NCI-H146 (cell line): ENCODE measurements around the gene KLHL6.
"Not testable (repeated sequence)": the region's sequence is repeated elsewhere in the genome, so short reads cannot be mapped to it uniquely, and the experiment has no call there.

Experiments used
- DNase-seq: peaks from one replicate; lab custom pipeline; 2025; lab: John Stamatoyannopoulos, UW

The KLHL6 gene

DNA sequence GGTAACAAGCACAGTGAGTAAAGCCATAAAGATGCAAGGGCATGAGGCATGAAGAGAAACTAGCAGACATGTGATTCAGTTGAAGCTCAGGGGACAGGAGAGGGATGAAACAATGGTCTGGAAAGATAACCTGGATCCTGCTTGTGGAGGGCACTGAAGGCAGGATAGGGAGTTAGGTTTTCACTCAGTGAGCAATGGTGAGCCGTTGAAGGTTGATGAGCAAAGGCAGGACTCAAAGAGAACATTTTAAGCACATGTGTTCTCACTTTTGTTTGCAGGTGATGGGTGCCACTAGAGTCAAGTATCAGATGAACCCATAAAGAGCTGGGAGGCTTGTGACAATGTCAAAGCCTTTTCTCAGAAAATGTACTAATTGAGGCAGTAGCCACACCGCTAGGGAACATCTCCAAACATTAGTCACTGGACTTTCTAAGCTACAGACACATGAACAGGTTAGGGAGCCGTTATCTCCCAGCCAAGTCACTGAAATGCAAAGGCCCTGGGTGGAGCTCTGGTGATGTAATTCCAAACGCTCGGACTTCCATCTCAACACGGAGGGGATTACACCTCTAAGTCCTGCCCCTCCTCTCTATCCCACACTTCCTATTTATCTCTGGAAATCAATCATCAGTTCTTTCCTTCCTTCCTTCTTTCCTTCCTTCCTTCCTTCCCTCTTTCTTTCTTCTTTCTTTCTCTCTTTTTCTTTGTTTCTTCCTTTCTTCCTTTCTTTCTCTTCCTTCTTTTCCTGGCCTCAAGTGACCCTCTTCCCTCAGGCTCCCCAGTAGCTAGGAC, 22.7 kb downstream of the KLHL6 start:
- no peak for DNase-seq

DNA sequence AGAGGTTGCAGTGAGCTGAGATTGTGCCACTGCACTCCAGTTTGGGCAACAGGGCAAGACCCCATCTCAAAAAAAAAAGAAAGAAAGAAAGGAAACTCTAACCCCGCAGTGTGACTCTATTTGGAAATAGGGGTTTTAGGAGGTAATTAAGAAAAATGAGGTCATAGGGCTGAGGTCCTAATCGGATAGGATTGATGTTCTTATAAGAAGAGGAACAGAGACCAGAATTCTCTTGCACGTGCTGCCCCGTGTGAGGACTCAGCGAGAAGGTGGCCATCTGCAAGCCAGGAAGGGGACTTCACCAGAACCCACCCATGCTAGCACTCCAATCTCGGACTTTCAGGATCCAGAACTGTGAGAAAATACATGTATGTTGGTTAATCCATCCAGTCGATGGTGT, 25.8 kb downstream of the KLHL6 start:
- DNase-seq: no peak

GRCh38 chr3:183529185-183529584, 26.3 kb downstream of the KLHL6 start:
- DNase-seq: no peak

DNA sequence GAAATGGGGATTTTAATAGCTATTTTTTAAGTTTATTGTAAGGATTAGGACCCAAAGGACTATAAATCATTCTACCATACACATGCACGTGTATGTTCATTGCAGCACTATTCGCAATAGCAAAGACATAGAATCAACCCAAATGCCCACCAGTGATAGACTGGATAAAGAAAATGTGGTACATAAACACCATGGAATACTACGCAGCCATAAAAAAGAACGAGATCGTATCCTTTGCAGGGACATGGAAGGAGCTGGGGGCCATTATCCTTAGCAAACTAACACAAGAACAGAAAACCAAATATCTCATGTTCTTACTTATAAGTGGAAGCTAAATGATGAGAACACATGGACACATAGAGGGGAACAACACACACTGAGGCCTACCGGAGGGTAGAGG, 26.7 kb downstream of the KLHL6 start:
- DNase-seq: not testable (repeated sequence)

GRCh38 chr3:183527428-183528379, 27.8 kb downstream of the KLHL6 start:
- DNase-seq: no peak

DNA sequence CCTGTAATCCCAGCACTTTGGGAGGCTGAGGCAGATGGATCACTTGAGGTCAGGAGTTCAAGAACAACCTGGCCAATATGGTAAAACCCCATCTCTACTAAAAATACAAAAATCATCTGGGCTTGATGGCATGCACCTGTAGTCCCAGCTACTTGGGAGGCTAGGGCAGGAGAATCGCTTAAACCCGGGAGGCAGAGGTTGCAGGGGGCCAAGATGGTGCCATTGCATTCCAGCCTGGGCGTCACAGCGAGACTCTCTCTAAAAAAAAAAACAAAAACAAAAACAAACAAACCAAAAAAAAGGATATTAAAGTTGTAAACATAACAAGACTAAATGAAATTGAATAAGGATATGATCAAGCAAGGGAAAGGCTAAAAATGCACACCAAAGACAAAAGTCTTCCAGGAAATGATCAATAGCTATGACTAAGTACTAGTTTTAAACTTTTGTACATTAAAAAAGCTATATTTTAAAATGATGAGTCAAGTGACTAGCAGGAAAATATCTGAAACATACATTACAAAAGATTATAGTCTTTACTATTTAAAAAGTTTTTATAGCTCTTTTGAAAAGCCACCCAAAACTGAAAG, 28.6 kb downstream of the KLHL6 start:
- DNase-seq: no peak

DNA sequence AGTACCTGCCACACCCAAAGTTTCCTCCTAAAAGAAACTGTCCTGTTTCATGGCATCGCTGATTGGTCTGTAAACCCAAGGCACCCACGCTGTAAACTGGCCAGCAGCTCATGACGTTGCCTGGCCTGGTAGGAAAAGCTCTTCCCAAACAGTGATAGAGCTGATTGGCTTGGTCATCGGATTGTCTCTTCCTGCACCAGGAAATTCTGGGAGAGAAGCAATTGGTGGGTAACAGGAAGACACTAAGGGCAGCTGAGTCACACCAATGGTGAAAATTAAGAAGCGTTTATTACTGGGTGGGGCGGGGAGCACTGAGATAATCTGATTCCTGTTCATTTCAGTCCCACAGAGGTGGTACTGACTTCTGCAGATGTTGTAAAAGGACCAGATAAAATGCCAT, 31.0 kb downstream of the KLHL6 start:
- DNase-seq: no peak

DNA sequence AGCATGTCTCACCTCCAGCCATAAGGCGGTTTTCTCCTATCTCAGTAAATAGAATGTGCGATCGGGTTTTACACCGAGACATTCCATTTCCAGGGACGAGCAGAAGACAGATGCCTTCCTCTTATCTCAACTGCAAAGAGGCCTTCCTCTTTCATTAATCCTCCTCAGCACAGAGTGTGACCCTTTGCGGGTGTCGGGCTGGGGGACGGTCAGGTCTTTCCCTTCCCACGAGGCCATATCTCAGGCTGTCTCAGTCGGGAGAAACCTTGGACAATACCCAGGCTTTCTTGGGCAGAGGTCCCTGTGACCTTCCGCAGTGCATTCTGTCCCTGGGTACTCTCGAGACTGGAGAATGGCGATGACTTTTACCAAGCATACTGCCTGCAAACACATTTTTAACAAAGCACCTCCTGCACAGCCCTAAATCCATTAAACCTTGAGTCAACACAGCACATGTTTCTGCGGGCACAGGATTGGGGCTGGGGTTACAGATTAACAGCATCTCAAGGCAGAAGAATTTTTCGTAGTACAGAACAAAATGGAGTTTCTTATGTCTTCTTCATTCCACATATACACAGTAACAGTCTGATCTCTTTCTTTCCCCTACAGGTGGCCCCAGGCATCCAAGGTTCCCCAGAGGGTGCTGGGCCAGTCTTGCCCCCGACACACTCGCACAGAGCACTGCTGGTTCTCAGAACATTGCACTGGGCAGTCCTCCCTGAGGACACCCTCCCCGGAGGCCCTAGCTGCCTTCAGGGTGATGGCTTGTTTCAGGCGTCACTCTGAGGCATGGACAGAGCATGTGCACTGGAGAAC, 34.6 kb downstream of the KLHL6 start:
- DNase-seq: not testable (repeated sequence)

- not testable (repeated sequence) for DNase-seq
These were observed 35.2 kb downstream of the KLHL6 start for GRCh38 chr3:183520295-183520694.

DNA sequence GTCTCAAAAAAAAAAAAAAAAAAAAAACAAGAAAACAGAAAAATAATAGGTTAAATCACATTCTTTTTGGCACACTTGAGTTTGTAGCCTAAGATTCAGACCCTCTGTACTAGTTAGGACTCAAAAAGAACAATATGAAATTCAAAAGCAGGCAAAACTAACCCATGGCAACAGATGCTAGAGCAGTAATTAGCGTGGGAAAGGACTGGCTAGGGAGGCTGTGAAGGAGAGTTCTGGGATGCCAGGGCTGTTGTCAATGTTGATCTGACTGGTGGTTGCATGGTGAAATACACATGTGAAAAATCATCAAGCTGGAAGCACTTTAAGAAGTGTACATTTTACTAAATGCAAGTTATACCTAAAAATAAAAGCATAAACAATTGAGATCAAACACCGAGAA, 35.6 kb downstream of the KLHL6 start:
- no peak for DNase-seq

GRCh38 chr3:183518491-183519251, 36.8 kb downstream of the KLHL6 start:
- peak; percentile 85 for DNase-seq

DNA sequence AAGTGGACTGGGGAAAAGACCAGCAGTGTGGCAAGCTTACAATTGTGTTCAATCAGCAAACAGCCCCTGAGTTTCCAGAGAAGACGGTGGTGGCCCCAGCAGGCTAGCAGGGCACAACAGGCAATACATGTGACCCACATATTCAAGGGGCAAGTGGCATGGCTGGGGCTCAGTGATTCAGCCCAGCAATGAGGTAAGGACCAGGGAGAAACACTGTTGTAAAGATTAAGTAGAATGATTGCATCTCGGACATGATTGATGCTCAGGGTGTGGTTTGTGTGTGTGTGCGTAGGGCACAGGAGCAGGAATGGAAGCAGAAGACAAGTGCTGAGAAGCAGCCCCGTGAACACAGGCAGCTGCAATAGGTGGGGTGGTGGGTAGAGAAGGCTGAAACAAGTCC, 37.9 kb downstream of the KLHL6 start:
- DNase-seq: no peak

GRCh38 chr3:183515968-183516851, 39.3 kb downstream of the KLHL6 start:
- no peak for DNase-seq

GRCh38 chr3:183514021-183514420, 41.5 kb downstream of the KLHL6 start:
- no peak for DNase-seq

DNA sequence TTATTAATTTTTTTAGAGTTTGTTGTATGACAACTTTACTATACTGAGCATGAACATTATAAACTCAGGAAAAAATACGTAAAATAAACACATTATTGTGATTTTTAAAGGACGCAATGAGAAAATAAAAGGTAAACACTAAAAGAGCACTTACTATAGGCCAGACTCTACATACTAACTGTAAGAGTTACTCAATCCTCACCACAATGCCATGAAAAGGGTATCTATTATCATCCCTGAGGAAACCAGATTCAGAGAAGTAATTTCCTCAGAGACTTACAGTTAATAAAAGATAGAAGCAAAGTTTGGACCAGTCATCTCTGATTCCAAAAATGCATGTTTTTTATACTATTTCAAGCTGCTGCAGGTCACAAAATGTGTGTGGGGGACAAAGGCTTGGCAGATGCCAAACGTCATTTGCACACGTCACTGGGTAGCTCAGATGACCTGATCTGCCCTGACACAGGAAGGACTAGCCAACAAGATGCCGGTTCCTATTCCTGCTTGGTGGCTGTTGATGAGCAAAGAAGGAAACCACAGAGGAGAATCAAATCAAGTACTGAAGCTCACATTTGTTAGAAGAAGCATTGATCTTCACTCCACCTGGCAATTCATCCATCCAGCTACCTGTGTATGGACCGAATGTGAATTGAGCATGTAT, 42.3 kb downstream of the KLHL6 start:
- no peak for DNase-seq

DNA sequence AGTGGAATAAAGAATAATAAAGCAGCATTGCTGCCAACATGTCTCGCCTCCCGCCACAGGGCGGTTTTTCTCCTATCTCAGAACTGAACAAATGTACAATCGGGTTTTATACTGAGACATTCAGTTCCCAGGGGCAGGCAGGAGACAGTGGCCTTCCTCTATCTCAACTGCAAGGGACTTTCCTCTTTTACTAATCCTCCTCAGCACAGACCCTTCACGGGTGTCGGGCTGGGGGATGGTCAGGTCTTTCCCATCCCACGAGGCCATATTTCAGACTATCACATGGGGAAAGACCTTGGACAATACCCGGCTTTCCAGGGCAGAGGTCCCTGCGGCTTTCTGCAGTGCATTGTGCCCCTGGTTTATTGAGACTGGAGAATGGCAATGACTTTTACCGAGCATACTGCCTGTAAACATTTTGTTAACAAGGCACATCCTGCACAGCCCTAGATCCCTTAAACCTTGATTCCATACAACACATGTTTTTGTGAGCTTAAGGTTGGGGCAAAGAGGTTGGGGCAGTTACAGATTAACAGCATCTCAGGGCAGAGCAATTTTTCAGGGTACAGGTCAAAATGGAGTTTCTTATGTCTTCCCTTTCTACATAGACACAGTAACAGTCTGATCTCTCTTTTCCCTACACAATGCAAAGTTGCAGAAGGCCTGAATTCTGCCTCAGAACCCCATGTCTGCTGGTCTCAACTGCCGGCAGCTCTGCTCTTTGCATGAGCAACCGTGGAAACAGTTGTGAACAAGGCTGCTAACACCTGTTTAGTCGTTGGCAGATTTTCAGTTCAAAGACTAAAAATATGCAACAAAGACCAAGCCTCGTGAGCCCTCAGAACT, 44.0 kb downstream of the KLHL6 start:
- not testable (repeated sequence) for DNase-seq

GRCh38 chr3:183508821-183509220, 46.7 kb downstream of the KLHL6 start:
- DNase-seq: no peak

DNA sequence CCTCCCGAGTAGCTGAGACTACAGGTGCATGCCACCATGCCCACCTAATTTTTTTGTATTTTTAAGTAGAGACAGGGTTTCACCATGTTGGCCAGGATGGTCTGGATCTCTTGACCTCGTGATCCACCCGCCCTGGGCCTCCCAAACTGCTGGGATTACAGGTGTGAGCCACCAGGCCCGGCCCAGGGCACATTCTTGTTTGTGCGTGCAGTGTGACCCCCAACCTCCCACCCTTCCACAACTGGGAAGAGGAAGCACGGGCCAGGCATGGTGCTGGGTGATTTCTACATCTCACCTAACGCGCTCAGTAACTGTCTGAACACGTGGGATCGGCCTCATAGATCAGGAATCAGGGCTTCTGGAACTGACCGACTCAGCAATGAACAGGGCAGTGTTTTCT, 48.0 kb downstream of the KLHL6 start:
- no peak for DNase-seq
